ENCODE data around the gene MOSMO.
"Not testable (repeated sequence)": the region's sequence is repeated elsewhere in the genome, so short reads cannot be mapped to it uniquely, and the experiment has no call there.

The MOSMO gene

GRCh38 chr16:22002047-22002446 lies 5.9 kb upstream of the MOSMO start:
- DNase-seq (ENCODE audit: low read depth in 1 of 2, low spot score in 1 of 2), result not testable (repeated sequence)

DNA sequence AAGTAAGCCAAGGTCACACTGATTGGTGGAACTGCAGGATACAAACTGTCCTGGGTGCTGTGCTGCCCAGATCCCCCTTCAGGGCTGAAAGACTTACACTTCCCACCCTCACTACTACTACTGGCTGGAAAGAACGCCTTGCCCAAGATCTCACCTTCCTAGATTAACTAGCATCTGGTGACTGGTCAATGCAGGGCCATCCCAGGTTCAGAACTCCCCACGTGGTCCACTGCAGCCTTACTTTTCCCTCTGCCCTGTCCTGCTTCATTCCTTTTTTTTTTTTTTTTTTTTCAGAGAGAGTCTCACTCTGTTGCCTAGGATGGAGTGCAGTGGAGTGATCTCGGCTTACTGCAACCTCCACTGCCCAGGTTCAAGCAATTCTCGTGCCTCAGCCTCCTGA lies 4.7 kb upstream of the MOSMO start:
- DNase-seq (ENCODE audit: low read depth in 1 of 2, low spot score in 1 of 2), result no peak

DNA sequence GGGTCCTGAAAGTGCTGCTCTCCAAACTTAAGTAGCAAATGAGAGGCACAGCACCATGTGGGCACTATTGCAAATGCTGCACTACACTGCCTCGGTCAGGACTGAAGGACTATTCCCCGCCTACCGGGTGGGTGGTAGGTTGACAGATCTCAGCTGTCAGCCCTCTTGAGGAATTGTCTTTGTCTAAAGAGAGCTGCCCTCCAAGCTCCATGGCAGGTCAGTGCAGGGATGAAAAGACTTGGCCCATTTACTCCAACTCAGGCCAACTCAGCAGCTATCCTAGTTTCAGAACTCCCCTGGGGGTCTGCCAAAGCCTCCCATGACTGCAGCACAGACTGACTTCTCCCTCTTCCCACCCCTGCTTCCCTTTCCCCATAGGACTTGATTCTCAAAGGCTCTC lies 3.6 kb upstream of the MOSMO start:
- no peak for DNase-seq (ENCODE audit: low read depth in 1 of 2, low spot score in 1 of 2)

DNA sequence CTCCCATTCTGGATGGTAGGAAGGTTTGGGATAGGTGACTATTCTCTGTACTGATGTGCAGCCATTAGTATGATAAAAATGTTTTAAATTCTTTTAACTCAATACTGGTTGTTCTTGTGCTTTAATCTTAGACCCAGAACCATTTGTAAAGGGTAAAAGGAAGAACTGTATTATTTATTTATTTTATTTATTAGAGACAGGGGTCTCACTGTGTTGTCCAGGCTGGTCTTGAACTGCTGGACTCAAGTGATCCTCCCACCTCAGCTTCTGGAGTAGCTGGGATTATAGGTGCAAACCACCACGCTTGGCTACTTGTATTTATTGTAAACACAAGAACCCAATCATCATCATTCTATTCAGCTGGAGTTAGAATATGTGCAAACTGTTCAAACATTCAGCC lies 2.2 kb upstream of the MOSMO start:
- DNase-seq (ENCODE audit: low read depth in 1 of 2, low spot score in 1 of 2), result no peak

DNA sequence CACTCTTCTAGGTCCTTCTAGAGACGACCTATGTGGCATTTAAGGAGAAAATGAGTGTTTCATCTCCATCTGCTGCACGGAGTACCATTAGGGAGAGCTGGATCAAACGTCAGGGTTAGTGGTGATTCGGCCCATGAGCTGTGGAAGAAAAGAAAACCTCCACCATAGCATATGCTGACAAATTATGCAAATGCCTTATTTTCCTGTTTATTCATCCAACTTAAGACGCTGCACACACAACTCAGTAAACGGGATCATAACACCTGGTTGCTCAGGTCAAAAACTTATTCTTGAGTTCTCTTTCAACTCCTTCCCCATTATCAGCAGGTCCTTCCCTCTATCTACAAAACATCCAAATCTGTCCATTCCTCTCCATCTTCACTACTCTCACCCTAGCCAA lies 1.3 kb upstream of the MOSMO start:
- DNase-seq (ENCODE audit: low read depth in 1 of 2, low spot score in 1 of 2), result no peak

DNA sequence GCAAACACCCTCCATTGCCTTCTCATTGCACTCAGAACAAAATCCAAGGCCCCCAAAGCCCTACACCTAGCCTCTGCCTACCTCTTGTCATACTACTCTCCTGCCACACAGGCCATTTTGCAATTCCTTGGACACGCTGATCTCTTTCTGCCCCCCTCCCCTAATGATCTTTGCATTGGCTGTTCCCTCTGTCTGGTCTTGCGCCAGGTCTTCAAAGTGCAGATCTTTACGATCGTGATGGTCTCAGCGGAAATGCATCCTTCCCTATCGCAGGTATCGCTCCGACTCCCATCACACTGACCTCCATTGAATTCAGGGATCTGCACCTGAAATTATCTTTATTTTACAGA lies 777 bp upstream of the MOSMO start:
- no peak for DNase-seq (ENCODE audit: low read depth in 1 of 2, low spot score in 1 of 2)

GRCh38 chr16:22008215-22009059 lies 526 bp downstream of the MOSMO start:
- no peak for DNase-seq (ENCODE audit: low read depth in 1 of 2, low spot score in 1 of 2)

DNA sequence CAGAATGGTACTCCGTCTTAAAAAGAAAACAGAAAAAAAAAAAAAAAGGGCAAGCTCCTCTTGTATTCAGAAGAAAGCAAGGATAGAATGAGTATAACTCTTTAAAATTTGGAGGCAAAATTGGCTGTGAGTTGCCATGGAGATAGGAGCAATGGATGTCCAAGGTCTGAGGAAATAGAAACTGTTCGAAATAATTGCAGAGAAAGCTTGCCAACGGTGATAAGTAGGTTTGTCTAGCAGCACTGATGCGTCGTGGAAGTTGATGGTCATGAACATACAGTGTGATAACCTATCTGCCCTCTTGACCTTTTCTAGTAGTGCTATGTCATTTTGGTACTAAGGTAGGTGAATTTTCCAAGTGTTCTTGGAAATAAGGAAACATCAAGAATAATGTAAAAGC lies 3.0 kb downstream of the MOSMO start:
- no peak for DNase-seq (ENCODE audit: low read depth in 1 of 2, low spot score in 1 of 2)

DNA sequence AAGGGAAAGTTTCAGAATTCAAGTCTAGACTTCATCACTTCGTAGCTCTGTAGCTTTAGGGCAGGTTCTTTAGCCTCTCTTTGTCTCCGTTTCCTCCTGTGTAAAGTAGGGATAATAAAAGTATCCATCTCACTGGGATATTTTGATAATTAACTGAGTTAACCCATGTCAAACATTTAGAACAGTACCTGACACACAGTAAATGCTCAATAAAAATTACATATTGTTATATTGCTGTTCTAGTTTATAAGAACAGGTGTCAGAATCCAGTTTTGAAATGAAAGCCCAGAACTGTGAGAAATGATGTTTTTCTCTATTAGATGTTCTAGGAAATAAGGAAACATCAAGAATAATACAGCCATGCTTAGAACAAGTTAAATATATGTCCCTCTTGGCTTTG lies 4.3 kb downstream of the MOSMO start:
- no peak for DNase-seq (ENCODE audit: low read depth in 1 of 2, low spot score in 1 of 2)

- no peak for DNase-seq (ENCODE audit: low read depth in 1 of 2, low spot score in 1 of 2)
Measured at GRCh38 chr16:22013486-22013885, 5.6 kb downstream of the MOSMO start.

GRCh38 chr16:22014271-22014873 lies 6.5 kb downstream of the MOSMO start:
- DNase-seq (ENCODE audit: low read depth in 1 of 2, low spot score in 1 of 2), result no peak

DNA sequence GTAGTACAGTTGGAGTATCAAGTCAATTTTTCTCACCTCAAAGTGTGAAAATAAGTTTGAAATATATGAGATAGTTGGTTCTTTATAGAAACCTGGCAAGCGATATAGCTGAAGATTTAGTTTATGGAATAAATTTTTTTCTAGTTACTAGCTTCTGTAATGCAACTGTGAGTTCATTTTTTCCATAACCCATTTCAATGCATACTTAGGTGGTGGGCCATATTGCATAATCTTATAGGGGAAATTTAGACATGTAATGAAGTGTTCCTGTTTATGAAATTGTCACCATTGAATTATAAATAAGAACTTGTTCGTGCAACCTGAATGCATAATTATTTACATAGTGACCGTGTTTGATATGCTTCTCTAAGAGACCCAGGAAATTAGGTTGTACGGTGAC lies 9.0 kb downstream of the MOSMO start:
- DNase-seq (ENCODE audit: low read depth in 1 of 2, low spot score in 1 of 2), result no peak

DNA sequence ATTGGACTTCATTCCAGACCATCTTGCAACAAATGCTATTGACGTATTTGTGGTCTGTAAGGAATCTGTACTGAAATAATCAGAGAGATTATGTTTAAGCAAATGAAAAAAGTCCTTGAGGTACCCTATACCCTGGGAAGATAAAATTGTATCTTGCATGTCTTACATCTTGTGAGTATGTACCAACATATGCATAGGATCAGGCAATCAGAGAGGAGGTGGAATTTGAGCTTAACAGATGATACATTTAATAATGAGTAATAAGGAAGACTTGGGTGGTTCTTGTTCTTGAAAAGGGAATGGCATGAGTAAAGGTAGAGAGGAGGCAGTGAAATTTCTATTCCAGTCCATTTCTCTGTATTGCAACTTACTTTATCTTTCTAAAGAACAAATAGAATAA lies 10.6 kb downstream of the MOSMO start:
- DNase-seq (ENCODE audit: low read depth in 1 of 2, low spot score in 1 of 2), result no peak

GRCh38 chr16:22022151-22022550 lies 14.2 kb downstream of the MOSMO start:
- DNase-seq (ENCODE audit: low read depth in 1 of 2, low spot score in 1 of 2), result no peak

- no peak for DNase-seq (ENCODE audit: low read depth in 1 of 2, low spot score in 1 of 2)
Measured at GRCh38 chr16:22023505-22023904, 15.6 kb downstream of the MOSMO start.

DNA sequence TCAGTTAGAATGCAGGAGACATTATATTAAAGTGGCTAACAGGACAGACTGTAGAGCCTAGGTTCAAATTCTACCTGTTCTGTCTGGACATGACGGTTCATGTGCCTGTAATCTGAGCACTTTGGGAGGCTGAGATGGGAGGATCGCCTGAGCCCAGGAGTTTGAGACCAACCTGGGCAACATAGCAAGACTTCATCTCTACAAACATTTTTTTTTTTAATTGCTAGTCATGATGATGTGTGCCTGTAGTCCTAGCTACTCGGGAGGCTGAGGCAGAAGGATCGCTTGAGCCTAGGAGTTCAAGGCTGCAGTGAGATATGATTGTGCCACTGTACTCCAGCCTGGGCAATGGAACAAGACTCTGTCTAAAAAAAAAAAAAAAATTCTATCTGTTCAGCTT lies 16.9 kb downstream of the MOSMO start:
- not testable (repeated sequence) for DNase-seq (ENCODE audit: low read depth in 1 of 2, low spot score in 1 of 2)

GRCh38 chr16:22027633-22028032 lies 19.7 kb downstream of the MOSMO start:
- DNase-seq (ENCODE audit: low read depth in 1 of 2, low spot score in 1 of 2), result no peak

DNA sequence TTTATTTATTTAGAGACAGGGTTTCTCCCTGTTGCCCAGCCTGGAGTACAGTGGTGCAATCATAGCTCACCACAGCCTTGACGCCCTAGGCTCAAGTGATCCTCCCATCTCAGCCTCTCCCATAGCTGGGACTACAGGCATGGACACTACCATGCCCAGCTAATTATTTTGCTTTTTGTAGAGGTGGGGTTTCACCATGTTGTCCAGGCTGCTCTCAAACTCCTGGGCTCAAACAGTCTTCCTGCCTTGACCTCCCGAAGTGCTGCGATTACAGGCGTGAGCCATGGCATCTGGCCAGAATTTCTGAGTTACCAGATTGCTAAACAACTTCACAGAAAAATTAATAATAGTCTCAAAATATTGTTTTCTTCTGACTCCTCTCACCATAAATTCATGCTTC lies 21.7 kb downstream of the MOSMO start:
- DNase-seq (ENCODE audit: low read depth in 1 of 2, low spot score in 1 of 2), result no peak

GRCh38 chr16:22030087-22030812 lies 22.3 kb downstream of the MOSMO start:
- DNase-seq (ENCODE audit: low read depth in 1 of 2, low spot score in 1 of 2), result no peak

- no peak for DNase-seq (ENCODE audit: low read depth in 1 of 2, low spot score in 1 of 2)
Measured at GRCh38 chr16:22031483-22032083, 23.7 kb downstream of the MOSMO start.

- no peak for DNase-seq (ENCODE audit: low read depth in 1 of 2, low spot score in 1 of 2)
Measured at GRCh38 chr16:22034503-22034902, 26.6 kb downstream of the MOSMO start.

- no peak for DNase-seq (ENCODE audit: low read depth in 1 of 2, low spot score in 1 of 2)
Measured at GRCh38 chr16:22035153-22035552, 27.2 kb downstream of the MOSMO start.

Data from activated CD4-positive, alpha-beta T cell treated with anti-CD3 and anti-CD28 coated beads, Interleukin-2, amount 50 U/mL, for 24 hours (primary cell).